Hepatocyte (in vitro differentiated cells): ENCODE results near the gene SCGB3A1. TPM values are rescaled to one million over a fixed set of nuclear protein-coding genes. Genes with fewer than 3 reads are reported as not detected.

Experiments
- DNase-seq: peaks from one replicate; pipeline ENCODE4 v3.0.0-alpha.2; 2016; ENCODE audit warnings: low spot score
- H2AFZ ChIP-seq: fragments of 200-600 bp; sonication (generic); 2 replicates; pipeline ENCODE4 v1.6.0; 2016; ENCODE audit warnings: antibody characterized with exemption, mild to moderate bottlenecking
- H3K27ac ChIP-seq: fragments of 200-600 bp; sonication (generic); 2 replicates; pipeline ENCODE4 v1.5.1; 2016; ENCODE audit warnings: mild to moderate bottlenecking
- H3K27me3 ChIP-seq: fragments of 200-600 bp; sonication (generic); 2 replicates; pipeline ENCODE4 v1.6.1; 2016
- H3K36me3 ChIP-seq: fragments of 200-600 bp; sonication (generic); replicated peaks from 2 replicates; pipeline ENCODE4 v1.5.1; 2016; ENCODE audit warnings: low read depth; ENCODE audit not compliant: insufficient read depth
- H3K4me1 ChIP-seq: fragments of 200-600 bp; sonication (generic); 2 replicates; pipeline ENCODE4 v1.5.1; 2016; ENCODE audit warnings: mild to moderate bottlenecking, moderate library complexity; ENCODE audit not compliant: insufficient read depth
- H3K4me2 ChIP-seq: fragments of 200-600 bp; sonication (generic); 2 replicates; pipeline ENCODE4 v1.6.0; 2016
- H3K4me3 ChIP-seq: fragments of 200-600 bp; sonication (generic); 2 replicates; pipeline ENCODE4 v1.5.1; 2016; ENCODE audit warnings: mild to moderate bottlenecking
- H3K79me2 ChIP-seq: fragments of 200-600 bp; sonication (generic); 2 replicates; pipeline ENCODE4 v1.6.0; 2017; ENCODE audit warnings: mild to moderate bottlenecking
- H3K9me2 ChIP-seq: fragments of 200-600 bp; sonication (generic); replicated peaks from 2 replicates; pipeline ENCODE4 v1.6.0; 2017; ENCODE audit warnings: mild to moderate bottlenecking; ENCODE audit not compliant: insufficient read depth
- H3K9me3 ChIP-seq: fragments of 200-600 bp; sonication (generic); 2 replicates; pipeline ENCODE4 v1.5.1; 2016; ENCODE audit warnings: low read depth, mild to moderate bottlenecking
- H4K20me1 ChIP-seq: fragments of 200-600 bp; sonication (generic); 2 replicates; pipeline ENCODE4 v1.6.0; 2016; ENCODE audit warnings: mild to moderate bottlenecking; ENCODE audit not compliant: insufficient read depth, poor library complexity, severe bottlenecking
- CTCF ChIP-seq: fragments of 200-600 bp; sonication (generic); IDR thresholded peaks from 2 replicates; pipeline ENCODE4 v1.5.1; 2016; ENCODE audit warnings: antibody characterized with exemption, mild to moderate bottlenecking; ENCODE audit not compliant: poor library complexity
- EZH2 ChIP-seq: fragments of 200-600 bp; sonication (generic); IDR thresholded peaks from 2 replicates; pipeline ENCODE4 v1.6.1; 2016; ENCODE audit warnings: antibody characterized with exemption, mild to moderate bottlenecking, borderline replicate concordance
- EZH2phosphoT487 ChIP-seq: fragments of 200-600 bp; sonication (generic); IDR thresholded peaks from one replicate; pipeline ENCODE4 v1.6.1; 2018; ENCODE audit warnings: antibody characterized with exemption, mild to moderate bottlenecking, low read depth, moderate library complexity; ENCODE audit not compliant: unreplicated experiment, severe bottlenecking
- WGBS: methylation state at CpG from one replicate; pipeline ENCODE4 v1.1.6; 2016; ENCODE audit warnings: low lambda C conversion rate; ENCODE audit errors: missing lambda C conversion rate; 5-methylcytosine and 5-hydroxymethylcytosine counted together
- polyA plus RNA-seq: library from polyadenylated mRNA; unstranded; fragments of >200 nt; fragmentation: Nextera tagmentation; extraction: Ambion mirVana; gene quantifications from 2 replicates; pipeline ENCODE4 v1.2.1, GENCODE V29; 2016
- total RNA-seq: library from RNA; depleted of rRNA; stranded (reverse); fragments of >200 nt; gene quantifications from 2 replicates; pipeline ENCODE4 v1.2.3, GENCODE V29; 2014

The SCGB3A1 gene
- total and polyA plus RNA-seq, 2 experiments from 2014 or later, result not detected

GRCh38 chr5:180586204-180586603, 5.1 kb downstream of the SCGB3A1 start:
- H3K27me3 ChIP-seq, result peaks cover 38% of the 10 kb centered on the region

GRCh38 chr5:180583738-180584137, 7.6 kb downstream of the SCGB3A1 start:
- no peak for DNase-seq
- no peak overlapping the region for H3K27ac ChIP-seq
- H2AFZ ChIP-seq, result no peak overlapping the region
- WGBS, result 86% methylated on average over 2 of the region's 2 CpGs
- H3K9me2 ChIP-seq, result no peaks in the 10 kb centered on the region
- H3K4me3 ChIP-seq, result no peak overlapping the region
- H3K36me3 ChIP-seq, result no peaks in the 10 kb centered on the region
- H3K9me3 ChIP-seq, result no peaks in the 10 kb centered on the region
- peaks cover 13% of the 10 kb centered on the region for H3K27me3 ChIP-seq
- H3K4me1 ChIP-seq, result no peaks in the 10 kb centered on the region
- no peak overlapping the region for H3K4me2 ChIP-seq
- no peak for TF ChIP-seq EZH2
- no peak for TF ChIP-seq EZH2phosphoT487
- no peak for TF ChIP-seq CTCF
- H4K20me1 ChIP-seq, result no peaks in the 10 kb centered on the region
- no peaks in the 10 kb centered on the region for H3K79me2 ChIP-seq

More at GRCh38 chr5:180586204-180586603, 5.1 kb downstream of the SCGB3A1 start:
- no peaks in the 10 kb centered on the region for H3K79me2 ChIP-seq
- no peak overlapping the region for H3K4me3 ChIP-seq
- TF ChIP-seq CTCF (no peak), EZH2 (no peak), EZH2phosphoT487 (no peak)
- no peak for DNase-seq
- H4K20me1 ChIP-seq, result no peaks in the 10 kb centered on the region
- H3K4me1 ChIP-seq, result peaks cover 8% of the 10 kb centered on the region
- no peaks in the 10 kb centered on the region for H3K9me2 ChIP-seq
- no peaks in the 10 kb centered on the region for H3K36me3 ChIP-seq
- WGBS, result 87% methylated on average over 3 of the region's 3 CpGs
- no peak overlapping the region for H3K4me2 ChIP-seq
- no peak overlapping the region for H3K27ac ChIP-seq
- no peak overlapping the region for H2AFZ ChIP-seq
- no peaks in the 10 kb centered on the region for H3K9me3 ChIP-seq

- H3K4me1 ChIP-seq, result no peaks in the 10 kb centered on the region
- no peak overlapping the region for H3K4me3 ChIP-seq
- WGBS, result 80% methylated on average over 6 of the region's 6 CpGs
- H3K9me2 ChIP-seq, result no peaks in the 10 kb centered on the region
- H3K27me3 ChIP-seq, result no peaks in the 10 kb centered on the region
- no peak overlapping the region for H3K27ac ChIP-seq
- H4K20me1 ChIP-seq, result no peaks in the 10 kb centered on the region
- H2AFZ ChIP-seq, result no peak overlapping the region
- no peaks in the 10 kb centered on the region for H3K36me3 ChIP-seq
- DNase-seq, result no peak
- no peaks in the 10 kb centered on the region for H3K9me3 ChIP-seq
- no peak overlapping the region for H3K4me2 ChIP-seq
- no peaks in the 10 kb centered on the region for H3K79me2 ChIP-seq
- TF ChIP-seq EZH2 (no peak), EZH2phosphoT487 (no peak), CTCF (no peak)
Observed at GRCh38 chr5:180580681-180581080, 10.6 kb downstream of the SCGB3A1 start.

- Histone ChIP-seq H3K27ac (no peak overlapping the region), H3K4me2 (no peak overlapping the region), H2AFZ (no peak overlapping the region), H3K9me2 (no peaks in the 10 kb centered on the region), H3K9me3 (no peaks in the 10 kb centered on the region), H3K4me1 (no peaks in the 10 kb centered on the region), H3K4me3 (no peak overlapping the region), H3K79me2 (no peaks in the 10 kb centered on the region), H3K36me3 (no peaks in the 10 kb centered on the region), H3K27me3 (no peaks in the 10 kb centered on the region), H4K20me1 (no peaks in the 10 kb centered on the region)
- no peak for DNase-seq
- no peak for TF ChIP-seq EZH2phosphoT487
- no peak for TF ChIP-seq EZH2
- TF ChIP-seq CTCF, result no peak
- 92% methylated on average over 2 of the region's 2 CpGs for WGBS
Observed at GRCh38 chr5:180575571-180575970, 15.7 kb downstream of the SCGB3A1 start.
